GM13976 (cell line): ENCODE results near the gene PSMD13.

Experiments used
- DNase-seq: peaks from one replicate; pipeline ENCODE4 v3.0.0; 2012; ENCODE audit warnings: low spot score
- in situ Hi-C: fragments of 300-500 bp; cut with MboI; formaldehyde crosslinking; loops from one replicate; pipeline ENCODE4 v1.12.0; 2022; ENCODE audit warnings: low sequenced_read_pairs, mixed read lengths, inconsistent platforms; ENCODE audit not compliant: unreplicated experiment
- TF ChIP-seq, protein P1 (sequence below): IDR thresholded peaks from 2 replicates; pipeline ENCODE4 v1.5.1; 2012; ENCODE audit warnings: borderline replicate concordance, mild to moderate bottlenecking; ENCODE audit not compliant: insufficient read depth; ENCODE audit errors: extremely low read depth, missing control alignments, control extremely low read depth

Gene PSMD13

DNA sequence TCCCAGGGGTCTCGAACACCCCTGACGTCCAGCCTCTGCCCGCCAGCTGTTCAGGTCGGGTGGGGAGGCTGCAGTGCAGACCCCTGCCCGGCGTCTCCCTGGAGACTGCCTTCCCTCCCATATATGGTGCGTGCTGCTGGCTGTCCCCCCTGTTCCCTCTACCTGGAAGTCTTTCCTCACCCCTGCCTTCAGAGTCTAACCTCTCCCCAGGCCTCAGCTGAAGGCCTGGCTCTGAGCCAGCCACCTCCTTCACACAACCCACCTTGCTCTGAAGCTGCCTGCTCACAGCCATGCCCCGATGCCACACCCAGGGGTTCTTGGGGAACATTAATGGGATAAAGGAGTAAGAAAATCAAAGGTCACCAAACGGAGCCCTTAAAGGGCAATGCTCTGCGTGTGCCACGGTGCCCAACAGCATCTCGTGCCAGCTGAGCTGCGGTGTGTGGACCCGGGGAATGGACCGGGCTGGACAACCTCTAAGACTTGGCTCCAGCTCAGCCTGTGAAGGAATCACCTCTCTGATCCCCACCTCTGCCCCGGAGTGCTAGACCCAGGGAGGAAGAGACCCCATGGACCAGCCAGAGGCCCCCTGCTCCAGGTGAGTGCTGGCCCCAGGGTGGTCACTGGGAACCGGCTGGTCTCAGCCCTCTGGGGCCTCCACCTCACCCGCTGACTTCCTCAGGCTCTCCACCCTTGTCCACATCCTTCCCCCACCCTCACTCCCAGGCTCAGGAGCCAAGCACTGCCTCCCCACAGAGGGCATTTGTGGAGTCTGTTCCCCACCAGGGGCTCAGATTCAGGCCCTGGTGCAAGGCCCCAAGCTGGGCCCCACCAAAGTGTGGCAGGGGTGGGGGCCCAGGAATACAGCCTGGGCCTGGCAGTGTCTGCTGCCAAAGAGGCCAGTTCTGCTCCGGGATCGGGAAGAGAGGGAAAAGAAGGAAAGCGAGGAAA is 41.5 kb downstream of the PSMD13 start, which contains the start of gene NLRP6:
Gene NLRP6 (plus strand): TSS at position 407 of the 951 bp plus-strand sequence. CDS start 163 bp downstream, at position 570.
- in situ Hi-C loops = no loop called here
- DNase-seq = peak; percentile 25
- TF ChIP-seq, protein P1, sequence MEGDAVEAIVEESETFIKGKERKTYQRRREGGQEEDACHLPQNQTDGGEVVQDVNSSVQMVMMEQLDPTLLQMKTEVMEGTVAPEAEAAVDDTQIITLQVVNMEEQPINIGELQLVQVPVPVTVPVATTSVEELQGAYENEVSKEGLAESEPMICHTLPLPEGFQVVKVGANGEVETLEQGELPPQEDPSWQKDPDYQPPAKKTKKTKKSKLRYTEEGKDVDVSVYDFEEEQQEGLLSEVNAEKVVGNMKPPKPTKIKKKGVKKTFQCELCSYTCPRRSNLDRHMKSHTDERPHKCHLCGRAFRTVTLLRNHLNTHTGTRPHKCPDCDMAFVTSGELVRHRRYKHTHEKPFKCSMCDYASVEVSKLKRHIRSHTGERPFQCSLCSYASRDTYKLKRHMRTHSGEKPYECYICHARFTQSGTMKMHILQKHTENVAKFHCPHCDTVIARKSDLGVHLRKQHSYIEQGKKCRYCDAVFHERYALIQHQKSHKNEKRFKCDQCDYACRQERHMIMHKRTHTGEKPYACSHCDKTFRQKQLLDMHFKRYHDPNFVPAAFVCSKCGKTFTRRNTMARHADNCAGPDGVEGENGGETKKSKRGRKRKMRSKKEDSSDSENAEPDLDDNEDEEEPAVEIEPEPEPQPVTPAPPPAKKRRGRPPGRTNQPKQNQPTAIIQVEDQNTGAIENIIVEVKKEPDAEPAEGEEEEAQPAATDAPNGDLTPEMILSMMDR = no peak

- in situ Hi-C loops = no loop called here
- TF ChIP-seq, protein P1 = no peak
- DNase-seq = peak; percentile 43
Measured at GRCh38 chr11:279040-279965, 42.5 kb downstream of the PSMD13 start.

GRCh38 chr11:279966-280705 is 43.4 kb downstream of the PSMD13 start:
- TF ChIP-seq, protein P1 = no peak
- in situ Hi-C loops = no loop called here
- peak; percentile 63 for DNase-seq

GRCh38 chr11:280706-281485 is 44.1 kb downstream of the PSMD13 start:
- peak; percentile 39 for DNase-seq
- TF ChIP-seq, protein P1 = no peak
- in situ Hi-C loops = no loop called here

DNA sequence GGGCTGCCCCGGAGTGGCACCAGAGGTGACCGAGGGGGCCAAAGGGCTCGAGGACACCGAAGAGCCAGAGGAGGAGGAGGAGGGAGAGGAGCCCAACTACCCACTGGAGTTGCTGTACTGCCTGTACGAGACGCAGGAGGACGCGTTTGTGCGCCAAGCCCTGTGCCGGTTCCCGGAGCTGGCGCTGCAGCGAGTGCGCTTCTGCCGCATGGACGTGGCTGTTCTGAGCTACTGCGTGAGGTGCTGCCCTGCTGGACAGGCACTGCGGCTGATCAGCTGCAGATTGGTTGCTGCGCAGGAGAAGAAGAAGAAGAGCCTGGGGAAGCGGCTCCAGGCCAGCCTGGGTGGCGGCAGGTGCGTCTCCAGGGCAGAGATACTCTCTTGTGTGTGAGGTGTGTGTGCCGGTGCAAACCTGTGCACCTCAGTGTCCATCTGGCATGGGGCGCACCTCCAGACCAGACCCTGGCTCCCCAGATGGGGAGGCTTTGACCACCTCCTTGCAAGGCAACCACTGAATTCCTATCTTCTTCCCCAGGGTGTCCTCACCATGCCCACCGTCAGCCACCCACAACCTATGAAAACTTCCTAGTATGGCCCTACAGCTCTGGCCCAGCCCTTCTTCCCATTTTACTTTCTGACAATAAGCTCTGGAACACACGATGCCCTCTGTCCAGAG is 44.8 kb downstream of the PSMD13 start:
- no peak for DNase-seq
- TF ChIP-seq, protein P1 = no peak
- in situ Hi-C loops = no loop called here
